ENCODE results near the gene S100A9.

The S100A9 gene

DNA sequence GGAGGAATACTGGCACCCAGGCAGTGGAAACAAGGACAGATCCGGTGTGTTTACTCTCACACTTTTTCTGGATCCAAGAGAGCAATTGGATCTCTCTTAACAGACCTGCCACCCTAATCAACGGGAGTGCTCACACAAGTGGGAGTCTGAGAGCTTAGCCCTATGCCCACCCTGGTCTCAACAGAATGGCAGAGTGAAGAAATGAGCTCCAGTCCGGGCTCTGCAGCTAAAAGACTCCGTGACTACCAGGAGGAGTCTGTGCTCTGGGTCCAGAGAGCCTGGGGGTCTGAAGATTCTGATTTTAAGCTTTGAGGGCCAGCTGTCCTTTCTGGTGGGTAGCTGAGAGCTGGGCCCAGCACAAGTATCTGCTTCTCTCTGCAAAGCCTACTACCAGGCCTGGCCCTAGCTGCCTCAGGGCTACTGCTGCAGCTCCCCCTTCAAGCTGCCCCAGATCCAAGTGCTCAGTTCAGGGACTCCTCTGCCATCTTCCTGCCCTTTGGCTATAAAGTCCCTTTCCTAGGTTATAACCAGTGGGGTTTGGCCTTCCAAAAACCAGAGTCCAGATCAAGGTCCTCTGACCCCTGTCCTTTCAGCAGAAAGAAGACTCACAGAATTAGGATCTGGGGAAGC lies 3.9 kb downstream of the S100A9 start:
- no peak for DNase-seq

- DNase-seq, result no peak
Observed at GRCh38 chr1:153362187-153362775, 4.6 kb downstream of the S100A9 start.

DNA sequence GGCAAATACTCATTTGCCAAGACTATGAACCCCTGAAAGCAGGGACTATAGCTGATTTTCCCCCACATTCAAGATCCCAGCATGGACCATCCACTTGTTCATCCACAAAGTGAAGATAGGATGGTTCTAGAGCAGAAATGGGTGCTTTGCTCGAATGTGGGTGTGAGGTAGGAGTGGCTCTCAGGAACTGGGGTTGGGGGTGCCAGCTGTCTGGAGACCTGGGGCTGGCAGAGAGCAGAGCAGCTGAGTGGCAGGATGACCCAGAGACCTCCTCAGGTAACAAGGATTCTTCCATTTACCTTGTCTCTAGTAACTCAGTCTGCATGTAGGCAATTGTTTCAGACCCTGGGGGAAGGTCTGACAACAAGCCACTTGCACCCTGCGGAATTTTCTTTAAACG lies 6.0 kb downstream of the S100A9 start:
- DNase-seq, result no peak

GRCh38 chr1:153364156-153364555 lies 6.5 kb downstream of the S100A9 start:
- DNase-seq, result no peak

GRCh38 chr1:153364766-153365666 lies 7.4 kb downstream of the S100A9 start:
- DNase-seq, result no peak

GRCh38 chr1:153365696-153366095 lies 8.0 kb downstream of the S100A9 start:
- DNase-seq, result no peak

GRCh38 chr1:153366261-153366660 lies 8.6 kb downstream of the S100A9 start:
- DNase-seq, result no peak

GRCh38 chr1:153367090-153367489 lies 9.4 kb downstream of the S100A9 start:
- no peak for DNase-seq

GRCh38 chr1:153368495-153368894 lies 10.8 kb downstream of the S100A9 start:
- DNase-seq, result no peak

- DNase-seq, result no peak
Observed at GRCh38 chr1:153370146-153370545, 12.5 kb downstream of the S100A9 start.

DNA sequence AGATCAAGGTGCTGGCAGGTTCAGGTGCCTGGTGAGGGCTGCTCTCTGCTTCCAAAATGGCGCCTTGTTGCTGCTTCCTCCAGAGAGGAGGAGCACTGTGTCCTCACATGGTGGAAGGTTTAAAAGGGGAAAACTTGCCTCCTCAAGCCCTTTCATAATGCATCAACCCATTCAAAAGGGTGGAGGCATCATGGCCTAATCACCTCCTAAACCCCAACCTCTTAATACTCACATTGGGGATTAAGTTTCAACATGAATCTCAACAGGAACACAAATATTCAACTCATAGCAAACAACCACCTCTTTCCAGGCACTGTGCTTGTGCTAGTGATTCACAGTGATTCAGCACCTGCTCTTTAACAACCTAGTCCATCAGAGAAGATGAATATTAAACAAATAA lies 13.6 kb downstream of the S100A9 start:
- DNase-seq, result no peak

DNA sequence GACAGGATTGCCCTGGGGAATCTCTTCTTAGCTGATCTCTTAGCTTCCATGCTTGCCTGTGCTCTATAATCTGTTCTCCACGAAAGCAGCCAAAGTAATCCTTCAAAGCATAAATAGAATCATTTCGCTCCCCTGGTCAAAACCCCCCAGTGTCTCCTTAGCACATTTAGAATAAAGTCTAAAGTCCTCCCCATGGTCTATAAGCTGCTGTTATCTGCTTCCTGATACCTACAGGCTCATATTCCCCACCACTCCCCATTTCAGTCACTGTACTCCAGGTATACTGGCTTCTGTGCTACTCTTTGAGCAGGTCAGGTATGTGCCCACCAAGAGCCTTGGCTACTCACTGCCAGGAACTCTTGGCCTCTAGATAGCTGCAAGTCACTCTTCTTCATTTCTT lies 14.9 kb downstream of the S100A9 start:
- no peak for DNase-seq

DNA sequence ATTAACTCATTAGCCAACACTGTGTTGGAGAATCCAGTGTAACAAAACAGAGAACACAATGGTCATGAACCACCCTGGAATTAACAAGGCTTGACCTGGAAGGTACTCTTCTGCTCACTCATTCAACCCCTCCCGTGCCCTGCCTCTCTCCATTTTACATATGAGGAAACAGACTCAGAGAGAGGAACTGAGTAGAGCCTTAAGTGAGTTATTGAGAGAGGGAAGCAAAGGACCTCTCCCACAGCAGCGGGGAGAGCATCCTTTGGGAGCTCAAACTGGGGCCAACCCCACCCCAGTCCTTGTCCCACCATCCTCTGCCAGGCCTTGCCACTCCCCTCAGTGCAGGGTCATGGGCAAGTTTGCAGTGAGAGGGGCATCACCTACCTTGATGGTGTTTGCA lies 16.4 kb downstream of the S100A9 start:
- DNase-seq, result no peak

DNA sequence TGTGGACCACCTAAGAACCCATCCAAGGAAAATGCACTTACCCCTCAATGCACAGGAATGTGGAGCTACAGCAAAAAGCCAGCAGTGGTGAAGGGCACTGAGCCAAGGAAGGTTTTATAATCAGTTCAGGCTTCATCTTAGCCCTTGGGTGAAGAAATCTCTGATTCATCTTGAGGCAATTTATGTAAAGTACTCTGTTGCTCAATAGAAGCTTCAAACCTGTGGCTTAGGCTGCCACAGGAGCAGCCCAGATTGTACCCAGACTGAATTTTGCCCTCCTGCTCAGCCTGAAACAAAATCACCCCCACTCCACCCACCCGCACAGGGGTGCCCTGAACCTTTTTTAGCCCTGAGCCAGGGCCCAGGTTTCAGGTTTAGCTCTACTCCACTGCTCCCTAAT lies 17.9 kb downstream of the S100A9 start, which contains the start of gene S100A12:
Gene S100A12 (minus strand): TSS at position 111 of the 400 bp plus-strand sequence. CDS start 1,029 bp downstream, outside the sequence.
- no peak for DNase-seq

GRCh38 chr1:153379591-153379990 lies 21.9 kb downstream of the S100A9 start:
- no peak for DNase-seq

GRCh38 chr1:153380711-153381110 lies 23.1 kb downstream of the S100A9 start:
- DNase-seq, result no peak

DNA sequence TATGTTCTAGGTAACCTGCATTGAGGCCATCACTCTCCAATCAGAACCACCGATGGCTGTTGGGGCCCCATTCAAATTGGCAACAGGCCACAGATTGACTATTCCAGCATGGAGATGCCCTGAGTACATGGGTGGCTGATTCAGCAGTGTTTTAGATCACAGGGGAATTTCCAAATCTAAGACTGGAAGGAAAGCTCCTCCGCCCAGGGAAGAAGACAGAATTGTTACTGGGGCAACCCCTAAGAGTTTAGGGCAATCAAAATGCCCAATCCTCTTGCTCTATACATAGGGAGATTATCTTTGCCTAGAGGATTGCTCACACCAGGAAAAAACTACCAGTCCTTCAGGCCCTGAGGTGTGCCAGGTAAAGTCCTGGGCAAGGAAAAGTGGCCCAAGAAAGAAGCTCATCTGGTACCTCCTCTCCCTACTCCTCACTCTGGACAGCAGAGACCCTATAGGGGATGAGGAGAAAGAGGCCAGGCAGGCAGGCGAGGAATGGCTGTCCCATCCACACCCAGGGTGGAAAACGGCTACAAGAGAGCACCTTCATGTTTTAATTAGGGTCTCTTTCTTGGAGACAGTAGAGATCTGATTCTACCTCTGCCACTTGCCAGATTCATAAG lies 27.4 kb downstream of the S100A9 start:
- no peak for DNase-seq

DNA sequence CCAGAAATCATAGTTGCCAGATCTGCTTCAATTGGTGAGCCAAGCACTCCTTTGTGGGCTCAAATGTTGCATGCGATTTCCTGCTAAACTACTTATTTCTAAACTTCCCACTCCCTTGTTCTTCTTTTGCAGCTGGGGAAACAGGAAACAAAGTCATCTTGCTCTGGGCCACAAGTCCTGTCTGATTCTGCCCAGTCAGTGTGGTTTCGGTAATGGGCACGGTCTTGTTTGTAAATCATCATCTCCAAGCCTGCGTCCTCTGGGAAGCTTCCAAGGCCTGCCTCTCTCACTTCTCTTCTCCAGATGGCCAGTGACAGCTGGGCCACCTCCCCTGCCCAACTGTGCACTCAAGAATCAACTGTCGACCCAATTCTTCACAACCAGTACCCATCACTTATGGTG lies 28.8 kb downstream of the S100A9 start:
- DNase-seq, result no peak

- no peak for DNase-seq
Observed at GRCh38 chr1:153387001-153387400, 29.3 kb downstream of the S100A9 start.

DNA sequence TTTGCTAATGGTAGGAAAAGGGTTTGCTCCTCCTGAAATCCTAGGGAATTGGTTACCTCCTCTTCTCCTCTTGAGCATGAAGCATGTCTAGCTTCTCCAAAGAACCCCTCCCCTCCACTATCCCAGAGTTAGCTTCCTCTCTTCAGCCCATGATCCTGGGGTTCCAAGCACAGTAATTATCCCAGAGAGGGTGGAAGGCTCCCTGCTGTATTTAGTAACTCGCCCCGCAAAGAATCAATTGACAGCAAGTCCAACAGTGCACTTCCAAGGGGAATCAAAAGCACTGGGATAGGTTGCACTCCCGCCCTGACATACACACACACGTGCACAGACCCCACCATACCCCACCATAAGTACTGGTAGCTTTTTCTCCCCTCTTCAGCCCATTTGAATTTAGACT lies 30.1 kb downstream of the S100A9 start:
- DNase-seq, result no peak

DNA sequence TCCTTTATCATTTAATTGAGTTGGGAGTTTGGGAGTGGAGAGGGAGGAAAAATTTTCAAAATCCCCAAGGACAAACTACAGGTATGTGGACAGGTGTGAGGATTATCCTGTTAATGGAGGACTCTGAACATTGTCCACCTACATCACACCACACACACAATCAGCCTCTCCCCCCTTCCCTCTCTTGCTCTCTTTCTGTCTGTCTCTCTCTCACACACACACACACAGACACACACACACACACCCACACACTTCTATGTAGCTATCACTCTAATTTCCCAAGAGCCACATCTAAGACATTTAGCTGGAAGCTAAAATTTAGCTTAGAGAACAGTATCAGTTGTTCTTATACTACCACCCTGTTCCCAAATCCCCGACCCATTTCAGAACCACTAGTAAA lies 31.7 kb downstream of the S100A9 start:
- DNase-seq, result no peak

DNA sequence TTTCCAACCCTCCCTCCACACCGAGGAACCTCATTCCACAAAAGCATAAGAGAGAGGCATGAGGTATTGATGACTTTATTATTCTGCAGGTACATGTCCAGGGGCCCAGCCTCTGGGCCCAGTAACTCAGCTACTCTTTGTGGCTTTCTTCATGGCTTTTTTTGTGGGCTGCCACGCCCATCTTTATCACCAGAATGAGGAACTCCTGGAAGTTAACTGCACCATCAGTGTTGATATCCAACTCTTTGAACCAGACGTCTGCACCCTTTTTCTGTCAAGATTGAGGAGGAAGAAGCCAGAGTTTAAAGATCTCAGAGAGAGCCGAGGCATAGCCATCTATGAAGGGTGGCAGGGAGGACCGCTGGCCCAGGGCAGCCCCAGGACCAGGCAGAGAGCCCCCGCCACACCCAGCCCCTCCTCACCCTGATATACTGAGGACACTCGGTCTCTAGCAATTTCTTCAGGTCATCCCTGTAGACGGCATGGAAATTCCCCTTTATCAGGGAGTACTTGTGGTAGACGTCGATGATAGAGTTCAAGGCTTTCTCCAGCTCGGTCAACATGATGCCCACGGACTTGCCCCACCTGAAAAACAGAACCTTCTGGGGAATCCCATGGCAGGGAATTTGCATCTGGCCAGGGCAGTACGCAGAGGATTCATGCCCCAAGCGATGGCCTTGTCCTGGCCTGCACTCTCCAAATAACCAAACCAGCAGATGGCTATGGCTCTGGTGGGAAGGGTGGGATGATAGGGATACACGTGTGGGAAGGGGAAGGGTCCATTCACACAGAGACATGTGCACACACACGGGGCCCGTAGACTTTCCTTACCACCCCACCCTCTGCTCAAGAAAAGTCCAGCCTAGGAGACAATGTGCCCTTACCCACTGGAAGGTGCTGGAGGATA lies 32.6 kb downstream of the S100A9 start:
- no peak for DNase-seq

Data from stimulated activated CD8-positive, alpha-beta memory T cell treated with anti-CD3 and anti-CD28 coated beads, Interleukin-4, amount 100 ng/mL, for 48 hours (primary cell).